Measurements from ENCODE around the gene TBCC.
A peak's percentile ranks its signal among the peaks of the same experiment; 100 is the strongest.
"Not testable (repeated sequence)": the region's sequence is repeated elsewhere in the genome, so short reads cannot be mapped to it uniquely, and the experiment has no call there.

Gene TBCC

GRCh38 chr6:42745640-42746462, at the start of gene TBCC:
Gene TBCC, minus strand, starts transcription at chr6:42746103. Its CDS starts 30 bp downstream, at chr6:42746073.
- peak; percentile 82 to 95 for DNase-seq

DNA sequence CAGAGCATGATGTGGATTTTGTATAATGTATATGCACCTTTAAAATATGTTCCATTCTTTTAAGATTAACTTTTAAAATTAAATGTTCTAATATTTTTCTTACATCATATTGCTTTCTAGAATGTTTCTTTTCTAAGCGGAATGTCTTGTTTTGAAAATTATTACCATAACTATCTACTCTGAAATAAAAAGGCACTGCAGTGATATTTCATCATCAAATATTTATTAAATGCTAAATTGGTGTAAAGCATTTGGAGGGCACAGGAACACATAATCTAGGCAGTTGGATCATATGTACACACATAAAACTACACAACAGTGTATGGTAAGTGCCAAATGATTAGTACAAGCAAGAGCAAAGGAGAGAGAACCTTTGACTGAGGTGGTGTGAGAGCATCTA, 49.7 kb upstream of the TBCC start:
- DNase-seq: no peak

DNA sequence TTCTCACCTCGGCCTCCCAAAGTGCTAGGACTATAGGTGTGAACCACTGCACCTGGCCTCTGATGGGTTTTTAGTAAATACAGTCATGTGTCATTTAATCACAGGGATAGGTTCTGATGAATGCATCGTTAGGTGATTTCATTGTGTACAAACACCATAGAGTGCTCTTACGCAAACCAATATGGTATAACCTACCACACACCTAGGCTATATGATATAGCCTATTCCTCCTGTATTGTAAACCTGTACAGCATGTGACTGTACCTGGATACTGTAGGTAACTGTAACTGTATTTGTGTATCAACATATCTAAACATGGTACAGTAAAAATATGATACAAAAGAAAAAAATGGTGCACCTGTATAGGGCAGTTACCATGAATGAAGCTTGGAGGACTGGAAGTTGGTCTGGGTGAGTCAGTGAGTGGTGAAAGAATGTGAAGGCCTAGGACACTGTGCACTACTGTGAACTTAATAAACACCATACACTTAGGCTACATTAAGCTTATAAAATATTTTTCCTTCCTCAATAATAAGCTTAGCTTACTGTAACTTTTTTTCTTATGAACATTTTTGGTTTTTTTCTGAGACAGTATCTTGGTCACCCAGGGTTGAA, 45.9 kb upstream of the TBCC start:
- DNase-seq: no peak

- DNase-seq: no peak
These were observed 44.8 kb upstream of the TBCC start for GRCh38 chr6:42790549-42791181.

DNA sequence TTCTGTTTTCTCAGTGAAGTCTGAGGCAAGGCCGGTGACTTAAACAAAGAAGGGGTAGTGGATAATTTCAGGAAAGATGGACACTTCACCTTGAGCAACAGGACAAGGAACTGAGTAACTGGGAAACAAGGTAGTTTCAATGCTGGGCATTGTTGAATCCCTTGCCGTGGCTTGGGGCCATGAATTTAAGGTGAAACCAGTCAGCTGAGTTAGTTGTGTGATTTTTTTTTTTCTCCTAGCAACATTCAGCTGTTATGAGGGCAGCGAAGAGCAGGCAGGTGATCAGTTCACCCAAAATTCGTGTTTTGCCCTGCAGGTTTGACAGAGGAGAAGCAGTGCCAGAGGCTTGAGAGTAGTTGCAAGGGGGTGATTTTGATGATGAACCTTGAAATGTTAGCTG, 42.8 kb upstream of the TBCC start:
- no peak for DNase-seq

GRCh38 chr6:42787063-42787472, 41.2 kb upstream of the TBCC start:
- peak; percentile 72 to 85 for DNase-seq

GRCh38 chr6:42786525-42786985, 40.7 kb upstream of the TBCC start:
- peak in 1 of 2 experiments; percentile 49 for DNase-seq

GRCh38 chr6:42784717-42785498, 39.0 kb upstream of the TBCC start:
- no peak for DNase-seq

DNA sequence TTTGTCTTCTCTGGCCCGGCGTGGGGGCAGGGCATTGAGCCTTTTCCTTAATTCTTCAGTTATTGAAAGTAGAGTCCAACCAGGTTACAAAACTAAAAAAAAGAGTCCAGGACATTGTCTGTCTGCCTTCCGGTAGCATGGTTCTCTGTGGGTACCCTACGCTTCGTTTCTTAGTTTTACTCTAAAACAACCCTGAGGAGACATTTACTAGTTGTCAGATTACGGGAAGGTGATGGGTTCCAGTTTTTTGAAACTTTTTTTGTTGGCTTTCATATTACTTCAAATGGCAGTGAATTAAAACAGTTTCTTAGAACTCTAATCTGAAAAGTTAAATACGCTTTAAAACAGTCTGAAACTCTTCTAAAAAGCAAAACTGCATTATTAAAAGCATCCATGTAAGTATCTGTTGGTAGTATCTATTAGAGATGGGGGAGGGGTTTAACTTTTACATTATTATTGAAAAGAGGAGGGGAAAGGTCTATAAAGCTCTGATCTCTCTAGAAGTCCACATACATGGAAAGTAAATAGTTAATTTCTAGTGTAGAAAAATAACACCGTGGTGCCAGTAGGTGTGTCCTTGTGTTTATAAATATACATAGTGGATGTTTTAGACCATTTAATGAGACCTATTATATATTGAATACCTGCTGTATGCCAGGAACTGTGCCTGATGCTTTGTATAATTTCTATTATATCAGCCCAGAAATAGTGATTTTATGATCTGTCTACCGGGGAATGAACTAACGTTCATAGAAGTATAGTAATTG, 38.2 kb upstream of the TBCC start:
- peak in 1 of 2 experiments; percentile 15 for DNase-seq

- peak; percentile 15 to 58 for DNase-seq
These were observed 37.4 kb upstream of the TBCC start for GRCh38 chr6:42783177-42783875.

- DNase-seq: peak; percentile 34 to 65
These were observed 36.8 kb upstream of the TBCC start for GRCh38 chr6:42782689-42783176.

DNA sequence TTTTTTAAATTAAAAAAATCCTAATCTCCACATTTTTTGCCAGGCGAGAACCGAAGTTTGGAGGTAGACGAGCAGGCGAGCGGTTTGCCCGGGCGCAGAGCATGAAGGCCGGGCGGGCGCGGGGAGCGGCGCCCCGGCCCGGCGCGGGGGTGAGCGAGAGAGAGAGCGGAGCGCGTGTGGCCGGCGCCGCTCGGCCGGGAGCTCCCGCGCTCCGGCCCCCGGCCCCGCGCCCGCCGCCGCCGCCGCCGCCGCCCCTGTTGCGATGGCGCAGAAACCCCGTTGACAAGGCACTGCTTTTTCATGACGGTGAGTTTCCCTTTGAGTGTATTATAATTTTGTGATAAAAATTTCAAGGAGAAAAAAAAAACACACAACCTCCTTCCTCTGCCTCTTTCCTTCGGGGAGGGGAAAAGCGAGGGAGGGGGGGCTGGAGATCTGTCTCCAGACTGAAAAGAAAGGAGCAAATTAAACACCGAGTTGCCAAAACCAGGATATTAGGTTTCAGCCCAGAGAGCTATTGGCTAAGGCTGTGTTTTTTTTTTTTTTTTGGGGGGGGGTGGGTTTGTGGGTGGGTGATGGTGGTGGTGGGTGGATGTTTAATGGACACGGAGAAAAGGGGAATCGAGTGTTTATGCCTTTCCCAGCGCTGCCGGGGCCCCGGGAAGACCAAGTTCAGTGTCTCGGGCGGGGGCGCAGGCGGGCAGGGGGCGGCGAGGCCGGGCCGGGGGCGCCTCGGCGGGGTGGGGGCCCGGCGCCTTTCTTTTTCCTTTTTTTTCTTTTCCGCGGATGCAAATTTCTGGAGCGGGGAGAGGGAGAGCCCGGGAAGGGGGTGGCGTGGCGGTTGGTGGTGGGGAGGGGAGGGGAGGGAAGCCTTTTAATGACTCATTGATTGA, 36.1 kb upstream of the TBCC start, which contains the start of gene BICRAL:
TSS of gene BICRAL (plus strand) at position 257 of the 893 bp plus-strand sequence. CDS start 39,971 bp downstream, outside the sequence.
- peak; percentile 27 to 31 for DNase-seq

DNA sequence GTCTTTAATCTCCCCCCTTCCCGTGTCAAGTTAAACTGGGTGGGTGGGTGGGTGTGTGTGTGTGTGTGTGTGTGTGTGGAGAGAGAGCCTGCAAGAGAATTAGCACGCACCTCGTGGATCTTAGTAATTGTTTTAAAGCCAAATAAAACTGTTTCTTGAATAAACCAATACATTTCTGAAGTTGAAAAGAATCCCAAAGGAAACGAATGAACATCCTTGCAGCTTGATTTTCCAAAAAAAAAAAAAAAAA, 35.6 kb upstream of the TBCC start:
- DNase-seq: no peak

- no peak for DNase-seq
These were observed 33.6 kb upstream of the TBCC start for GRCh38 chr6:42779521-42779920.

DNA sequence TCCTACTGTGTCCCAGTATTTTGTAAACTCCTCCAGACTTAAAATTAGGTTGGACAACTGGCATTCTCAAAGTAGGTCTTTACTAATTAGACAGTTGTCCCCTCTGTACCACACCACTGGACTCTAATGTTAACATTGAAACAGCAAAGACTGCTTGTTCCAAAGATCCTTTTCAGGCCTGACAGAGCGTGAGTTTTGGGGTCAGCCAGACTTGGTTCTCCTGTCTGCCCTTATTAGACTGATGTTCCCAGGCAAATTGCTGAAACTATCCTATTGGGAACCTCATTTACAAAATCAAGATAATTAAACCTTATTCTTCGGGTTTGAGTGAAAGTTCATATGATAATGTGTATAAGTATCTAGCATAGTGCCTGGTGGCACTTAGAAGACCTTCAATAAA, 32.2 kb upstream of the TBCC start:
- DNase-seq: no peak

DNA sequence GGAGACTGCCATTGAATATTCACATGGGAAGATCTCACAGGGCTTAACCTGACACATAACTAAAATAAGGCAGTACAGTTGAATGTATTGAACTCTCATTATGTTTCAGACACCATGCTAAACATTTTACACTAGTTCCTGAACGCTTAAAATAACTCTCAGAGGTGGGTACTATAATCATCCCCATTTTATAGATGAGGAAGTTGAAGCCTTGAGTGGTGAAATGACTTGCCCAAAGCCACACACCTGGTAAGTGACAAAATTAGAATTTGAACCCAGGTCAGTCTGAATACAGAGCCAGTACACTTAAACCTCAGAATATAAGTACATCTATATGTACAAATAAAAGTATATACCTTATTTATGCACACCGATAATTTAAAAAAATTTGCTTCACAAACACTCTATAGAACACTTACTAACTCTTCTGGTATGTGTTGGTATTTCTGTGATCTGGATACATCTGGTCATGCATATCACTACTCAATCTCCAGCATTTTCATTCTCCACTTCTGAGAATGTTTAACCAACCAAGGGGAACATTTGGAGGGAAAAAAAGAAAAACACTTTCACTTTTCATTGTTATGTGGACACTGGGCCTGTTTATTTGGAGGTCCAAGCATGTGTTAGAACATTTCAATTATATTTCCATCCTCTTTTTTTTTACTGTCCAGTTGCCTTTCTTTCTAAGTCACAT, 31.4 kb upstream of the TBCC start:
- DNase-seq: no peak

DNA sequence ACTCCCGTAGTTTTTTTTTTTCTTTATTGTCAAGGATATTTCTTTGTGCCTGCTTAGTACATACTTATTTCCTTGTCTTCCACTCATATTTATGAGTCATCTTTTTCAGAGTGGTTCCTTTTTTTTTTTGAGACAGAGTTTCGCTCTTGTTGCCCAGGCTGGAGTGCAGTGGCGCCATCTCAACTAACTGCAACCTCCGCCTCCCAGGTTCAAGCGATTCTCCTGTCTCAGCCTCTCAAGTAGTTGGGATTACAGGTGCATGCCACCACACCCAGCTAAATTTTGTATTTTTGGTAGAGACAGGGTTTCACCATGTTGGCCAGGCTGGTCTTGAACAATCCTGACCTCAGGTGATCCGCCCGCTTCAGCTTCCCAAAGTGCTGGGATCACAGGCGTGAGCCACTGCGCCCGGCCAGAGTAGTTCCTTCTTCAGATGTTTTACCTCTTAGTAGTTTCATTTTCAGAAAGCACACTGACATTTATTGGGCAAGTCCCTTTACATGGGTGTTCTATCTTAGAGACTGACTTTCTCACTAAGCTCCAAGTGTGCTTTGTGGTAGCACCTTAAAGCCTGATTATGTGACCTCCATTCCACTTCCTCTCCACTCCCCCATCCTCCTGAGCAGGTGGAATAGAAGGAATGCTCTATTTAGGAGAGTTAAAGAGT, 29.1 kb upstream of the TBCC start:
- DNase-seq: not testable (repeated sequence)

DNA sequence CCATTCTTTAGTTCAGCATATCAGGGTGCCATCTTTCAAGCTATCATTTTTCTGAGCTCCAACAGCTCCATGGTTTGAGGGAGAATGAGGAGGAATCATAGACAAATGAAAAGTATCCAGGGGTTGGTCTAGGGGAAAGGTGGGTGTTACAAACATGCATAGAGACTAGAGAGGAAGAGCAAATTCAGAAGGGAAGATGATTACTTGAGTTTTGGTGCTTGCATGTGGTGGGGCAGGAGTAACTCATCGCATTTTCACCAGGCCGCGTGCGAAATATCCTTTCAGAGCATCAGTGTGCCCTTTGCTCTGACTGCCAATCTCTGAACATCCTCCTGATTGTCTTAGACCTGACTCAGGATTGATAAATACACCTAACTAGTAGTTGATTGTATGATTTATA, 28.3 kb upstream of the TBCC start:
- DNase-seq: no peak

DNA sequence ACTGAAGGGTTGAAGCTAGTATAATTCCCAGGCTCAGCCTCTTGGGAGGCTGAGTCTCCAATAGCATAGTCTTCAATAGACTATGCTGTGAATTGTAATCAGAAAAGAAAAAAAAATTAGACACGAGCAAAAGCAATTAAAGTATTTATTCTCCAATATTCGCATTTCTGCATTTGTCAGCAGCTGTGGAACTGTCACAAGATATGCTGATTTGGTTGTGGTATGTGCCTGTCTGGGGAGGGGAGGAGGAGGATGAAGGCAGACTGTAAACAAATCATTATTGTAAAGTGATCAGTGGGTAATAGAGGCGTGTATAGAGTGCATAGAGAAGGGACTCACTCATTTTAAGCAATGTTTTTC, 25.8 kb upstream of the TBCC start:
- DNase-seq: no peak

All from NCI-H187 (cell line).